GM12878 (cell line): ENCODE measurements around the gene PRRG4. TPM values are rescaled to one million over a fixed set of nuclear protein-coding genes. Genes with fewer than 3 reads are reported as not detected.
"Not testable (repeated sequence)": the region's sequence is repeated elsewhere in the genome, so short reads cannot be mapped to it uniquely, and the experiment has no call there.

Experiments used
- ATAC-seq: fragments of 200-7000 bp; cut with Tn5 transposase; 3 replicates; pipeline ENCODE4 v1.9.1; 2020; ENCODE audit warnings: mild to moderate bottlenecking, moderate library complexity
- BruUV-seq: library from RNA; stranded (reverse); fragments of 400-500 nt; replicated peaks from 2 replicates; lab custom pipeline; 2021; lab: Mats Ljungman, UMichigan
- CTCF ChIA-PET: fragments of 300-600 bp; sonication (Branson Sonifier 250); formaldehyde crosslinking; extraction: SDS; loops from one replicate; lab custom pipeline; 2021; ENCODE audit warnings: inconsistent platforms; lab: Yijun Ruan, JAX
- POLR2A ChIA-PET: fragments of 350-600 bp; formaldehyde crosslinking; extraction: SDS; loops from one replicate; lab custom pipeline; 2021; ENCODE audit warnings: inconsistent platforms; lab: Charles Lee
- RAD21 ChIA-PET: fragments of 300-600 bp; sonication (Branson Sonifier 250); formaldehyde crosslinking; loops from one replicate; lab custom pipeline; 2023; ENCODE audit warnings: antibody characterized with exemption; ENCODE audit not compliant: unreplicated experiment; lab: Charles Lee
- SMC1A ChIA-PET: fragments of 300-600 bp; sonication (Branson Sonifier 250); formaldehyde crosslinking; loops from one replicate; lab custom pipeline; 2023; ENCODE audit not compliant: unreplicated experiment, uncharacterized antibody; lab: Charles Lee
- DNase-seq: peaks from one replicate; pipeline ENCODE4 v3.0.0-alpha.2; 2011; ENCODE audit warnings: low read depth, low spot score
- FAIRE-seq: peaks from 3 replicates; lab custom pipeline; 2011; peaks lifted over from hg19 to GRCh38; lab: Jason Lieb, UNC
- H2AFZ ChIP-seq: 2 replicates; pipeline ENCODE4 v1.6.0; 2011; ENCODE audit warnings: low read depth, low read length, control low read depth; ENCODE audit not compliant: control insufficient read depth
- H3K27ac ChIP-seq: 2 replicates; pipeline ENCODE4 v1.5.1; 2011; ENCODE audit warnings: control low read depth; ENCODE audit not compliant: control insufficient read depth, insufficient read depth
- H3K27me3 ChIP-seq, 2 experiments: replicated peaks in 1 of 2; 2 replicates each; pipeline versions ENCODE4 v1.6.0 to v1.6.1; 2011; ENCODE audit warnings: low read length in 1 of 2; ENCODE audit not compliant: control insufficient read depth in 2 of 2, insufficient read depth in 2 of 2
- H3K36me3 ChIP-seq, 2 experiments: 2 replicates each; pipeline ENCODE4 v1.5.1; 2011; ENCODE audit warnings: low read length in 1 of 2; ENCODE audit not compliant: control insufficient read depth in 2 of 2, insufficient read depth in 2 of 2
- H3K4me1 ChIP-seq: 2 replicates; pipeline ENCODE4 v1.6.1; 2011; ENCODE audit warnings: mild to moderate bottlenecking, low read length, moderate library complexity, mixed read lengths; ENCODE audit not compliant: control insufficient read depth, insufficient read depth
- H3K4me2 ChIP-seq: 2 replicates; pipeline ENCODE4 v1.6.0; 2011; ENCODE audit warnings: control low read depth; ENCODE audit not compliant: control insufficient read depth, insufficient read depth
- H3K4me3 ChIP-seq: fragments of 200-600 bp; sonication (generic); 2 replicates; pipeline ENCODE4 v1.5.1; 2016
- H3K79me2 ChIP-seq: 2 replicates; pipeline ENCODE4 v1.6.0; 2011; ENCODE audit warnings: low read length; ENCODE audit not compliant: control insufficient read depth, insufficient read depth
- H3K9ac ChIP-seq: 2 replicates; pipeline ENCODE4 v1.8.0; 2011; ENCODE audit warnings: low read length, control low read depth, mixed read lengths; ENCODE audit not compliant: control insufficient read depth, insufficient read depth
- H3K9me3 ChIP-seq: replicated peaks from 3 replicates; pipeline ENCODE4 v1.5.1; 2011; ENCODE audit warnings: mild to moderate bottlenecking, low read length; ENCODE audit not compliant: control insufficient read depth, insufficient read depth
- H4K20me1 ChIP-seq: 2 replicates; pipeline ENCODE4 v1.6.0; 2011; ENCODE audit not compliant: control insufficient read depth, insufficient read depth
- BCL3 ChIP-seq: IDR thresholded peaks from 2 replicates; pipeline ENCODE4 v1.6.1; 2011; ENCODE audit warnings: borderline replicate concordance, low read depth, mild to moderate bottlenecking, moderate library complexity, low read length; ENCODE audit not compliant: insufficient read depth, poor library complexity, severe bottlenecking
- ESRRA ChIP-seq: IDR thresholded peaks from 2 replicates; pipeline ENCODE4 v1.6.1; 2012; ENCODE audit warnings: mild to moderate bottlenecking, low read length, improper control_type of control experiment
- IKZF1 ChIP-seq: fragments of 450-650 bp; conservative IDR thresholded peaks from 2 replicates; pipeline ENCODE4 v1.6.1; 2017; ENCODE audit warnings: antibody characterized with exemption, mild to moderate bottlenecking
- IKZF2 ChIP-seq, 2 experiments: fragments of 450-650 bp; IDR thresholded peaks; 2 replicates each; pipeline ENCODE4 v1.6.1; 2017; ENCODE audit warnings: mild to moderate bottlenecking in 2 of 2, moderate library complexity in 2 of 2
- IRF5 ChIP-seq: fragments of 450-650 bp; IDR thresholded peaks from 2 replicates; pipeline ENCODE4 v1.6.1; 2017; ENCODE audit warnings: borderline replicate concordance
- MEF2B ChIP-seq: fragments of 450-650 bp; IDR thresholded peaks from 2 replicates; pipeline ENCODE4 v1.6.1; 2018; ENCODE audit warnings: mild to moderate bottlenecking, moderate library complexity; ENCODE audit not compliant: partially characterized antibody, poor library complexity, severe bottlenecking
- NFYB ChIP-seq: IDR thresholded peaks from 2 replicates; pipeline ENCODE4 v1.6.1; 2011; ENCODE audit warnings: low read depth, mild to moderate bottlenecking, low read length, improper control_type of control experiment, moderate library complexity; ENCODE audit not compliant: insufficient read depth
- PAX8 ChIP-seq: fragments of 450-650 bp; IDR thresholded peaks from 2 replicates; pipeline ENCODE4 v1.6.1; 2017; ENCODE audit warnings: mild to moderate bottlenecking, moderate library complexity
- PML ChIP-seq: IDR thresholded peaks from 2 replicates; pipeline ENCODE4 v1.6.1; 2012; ENCODE audit warnings: low read length, inconsistent platforms
- POLR2AphosphoS5 ChIP-seq: IDR thresholded peaks from 2 replicates; pipeline ENCODE4 v1.6.1; 2011; ENCODE audit warnings: mild to moderate bottlenecking, low read length, inconsistent platforms
- SKIL ChIP-seq: fragments of 450-650 bp; IDR thresholded peaks from 2 replicates; pipeline ENCODE4 v1.6.1; 2017; ENCODE audit warnings: mild to moderate bottlenecking, low read depth, inconsistent platforms; ENCODE audit not compliant: poor library complexity, severe bottlenecking
- SP1 ChIP-seq: IDR thresholded peaks from one replicate; pipeline ENCODE4 v1.6.1; 2011; ENCODE audit warnings: low read depth, low read length
- WGBS: methylation state at CpG from one replicate; pipeline ENCODE4 v1.1.6; 2016; ENCODE audit warnings: low lambda C conversion rate; ENCODE audit not compliant: insufficient replicate concordance, insufficient coverage; ENCODE audit errors: missing lambda C conversion rate; 5-methylcytosine and 5-hydroxymethylcytosine counted together
- in situ Hi-C: fragments of 300-500 bp; cut with MboI; formaldehyde crosslinking; loops from 9 replicates; pipeline ENCODE4 v1.14.3; 2018; ENCODE audit warnings: mixed read lengths
- intact Hi-C: fragments of 100-400 bp; cut with micrococcal nuclease; formaldehyde crosslinking; loops from one replicate; pipeline ENCODE4 v1.14.2; 2022; ENCODE audit not compliant: unreplicated experiment
- polyA plus RNA-seq, 11 experiments: library from polyadenylated mRNA; depleted of rRNA in 4 of 11; unstranded in 6 of 11; stranded (reverse) in 5 of 11; fragments of >200 nt; fragmentation: Nextera tagmentation in 4 of 11; fragmentation: Illumina TruSeq in 1 of 11; extraction: Ambion mirVana in 4 of 11; extraction: Trizol in 1 of 11; gene quantifications; 1 replicate in 1 of 11; 2 replicates in 10 of 11; pipeline versions ENCODE4 v1.2.1 to v1.2.3, GENCODE V29; 2011 to 2016; ENCODE audit warnings: inconsistent platforms in 2 of 11, missing spikeins in 2 of 11, low read depth in 1 of 11
- total RNA-seq, 4 experiments: library from RNA; depleted of rRNA in 3 of 4; stranded (reverse); fragments of >200 nt in 3 of 4; fragmentation: Illumina TruSeq in 1 of 4; extraction: Trizol in 1 of 4; gene quantifications; 2 replicates each; pipeline versions ENCODE4 v1.2.1 to v1.2.3, GENCODE V29; 2013 to 2021

The PRRG4 gene
- total and polyA plus RNA-seq, 10 of the 15 experiments (the other 5 are each of a cell fraction or from before 2014, with no cell fraction given): 0.55 to 4.9 (median 1.9) TPM

GRCh38 chr11:32821917-32822560, 7.7 kb upstream of the PRRG4 start (continued):
- TF ChIP-seq BCL3 (no peak), NFYB (no peak), IRF5 (no peak), SKIL (peak; percentile 18), PML (no peak), MEF2B (peak; percentile 49), POLR2AphosphoS5 (no peak), ESRRA (no peak), SP1 (no peak), PAX8 (no peak), IKZF1 (peak; percentile 81), IKZF2 (IDR thresholded peaks at IDR 0.05) (peak; percentile 75 to 84; a peak in 2 of 4 replicates)

- H3K4me3 ChIP-seq, in situ Hi-C loops, H3K9me3 ChIP-seq, H2AFZ ChIP-seq, H3K27ac ChIP-seq, POLR2A ChIA-PET, H4K20me1 ChIP-seq, H3K27me3 ChIP-seq, CTCF ChIA-PET, H3K36me3 ChIP-seq, H3K4me2 ChIP-seq, H3K9ac ChIP-seq, H3K79me2 ChIP-seq, ATAC-seq, intact Hi-C loops, BruUV-seq, DNase-seq, H3K4me1 ChIP-seq: not testable (repeated sequence)
- 98% methylated on average over 3 of the region's 3 CpGs for WGBS
- ChIA-PET RAD21 (interaction anchor here (0.8 to 1.0 kb wide), 3 partner anchors 17 to 102 kb away, joined by 3 to 4 read pairs (median 3); no protein-coding TSS in a partner anchor), SMC1A (interaction anchor here (1.2 kb wide), 1 partner anchor 17 kb away, joined by 5 read pairs; no protein-coding TSS in a partner anchor)
- FAIRE-seq: peak; percentile 70
These were observed 6.1 kb upstream of the PRRG4 start for GRCh38 chr11:32823617-32824016.
